Calu3 (cell line): ENCODE data around the gene MEIS3. TPM values are rescaled to one million over a fixed set of nuclear protein-coding genes. Genes with fewer than 3 reads are reported as not detected.
"Not testable (repeated sequence)": the region's sequence is repeated elsewhere in the genome, so short reads cannot be mapped to it uniquely, and the experiment has no call there.

Experiments used
- BruUV-seq: library from RNA; stranded (reverse); fragments of 400-500 nt; replicated peaks from 2 replicates; lab custom pipeline; 2021; lab: Mats Ljungman, UMichigan
- CTCF ChIA-PET: fragments of 300-600 bp; sonication (Branson Sonifier 250); formaldehyde crosslinking; loops from one replicate; lab custom pipeline; 2022; ENCODE audit warnings: antibody characterized with exemption; lab: Charles Lee
- DNase-seq: peaks from one replicate; pipeline ENCODE4 v3.0.0; 2022
- H3K27ac Mint-ChIP-seq: one replicate; pipeline ENCODE4 v1.8.0; 2022; ENCODE audit warnings: mixed read lengths; ENCODE audit not compliant: unreplicated experiment
- H3K27me3 Mint-ChIP-seq: one replicate; pipeline ENCODE4 v1.8.0; 2022; ENCODE audit warnings: mixed read lengths; ENCODE audit not compliant: unreplicated experiment
- H3K36me3 Mint-ChIP-seq: one replicate; pipeline ENCODE4 v1.8.0; 2022; ENCODE audit warnings: mild to moderate bottlenecking, moderate library complexity, mixed read lengths; ENCODE audit not compliant: insufficient read depth, unreplicated experiment
- H3K4me1 Mint-ChIP-seq: one replicate; pipeline ENCODE4 v1.8.0; 2022; ENCODE audit warnings: mild to moderate bottlenecking, low read depth, mixed read lengths; ENCODE audit not compliant: unreplicated experiment
- H3K4me3 Mint-ChIP-seq: one replicate; pipeline ENCODE4 v1.8.0; 2022; ENCODE audit warnings: mild to moderate bottlenecking, low read depth, moderate library complexity, mixed read lengths; ENCODE audit not compliant: unreplicated experiment
- H3K9me3 Mint-ChIP-seq: one replicate; pipeline ENCODE4 v1.8.0; 2022; ENCODE audit warnings: low read depth, mixed read lengths; ENCODE audit not compliant: unreplicated experiment
- intact Hi-C: fragments of 100-400 bp; cut with micrococcal nuclease; formaldehyde crosslinking; loops from one replicate; pipeline ENCODE4 v1.10.0; 2022; ENCODE audit not compliant: unreplicated experiment
- total RNA-seq: library from RNA; stranded (reverse); gene quantifications from 2 replicates; pipeline ENCODE4 v1.2.3, GENCODE V29; 2022
- TF ChIP-seq, protein P1 (sequence below): fragments of 200-600 bp; IDR thresholded peaks from one replicate; pipeline ENCODE4 v1.8.0; 2022; ENCODE audit warnings: antibody characterized with exemption; ENCODE audit not compliant: unreplicated experiment

Gene MEIS3
- total RNA-seq, 1 experiment from 2014 or later, result 0.87 TPM

DNA sequence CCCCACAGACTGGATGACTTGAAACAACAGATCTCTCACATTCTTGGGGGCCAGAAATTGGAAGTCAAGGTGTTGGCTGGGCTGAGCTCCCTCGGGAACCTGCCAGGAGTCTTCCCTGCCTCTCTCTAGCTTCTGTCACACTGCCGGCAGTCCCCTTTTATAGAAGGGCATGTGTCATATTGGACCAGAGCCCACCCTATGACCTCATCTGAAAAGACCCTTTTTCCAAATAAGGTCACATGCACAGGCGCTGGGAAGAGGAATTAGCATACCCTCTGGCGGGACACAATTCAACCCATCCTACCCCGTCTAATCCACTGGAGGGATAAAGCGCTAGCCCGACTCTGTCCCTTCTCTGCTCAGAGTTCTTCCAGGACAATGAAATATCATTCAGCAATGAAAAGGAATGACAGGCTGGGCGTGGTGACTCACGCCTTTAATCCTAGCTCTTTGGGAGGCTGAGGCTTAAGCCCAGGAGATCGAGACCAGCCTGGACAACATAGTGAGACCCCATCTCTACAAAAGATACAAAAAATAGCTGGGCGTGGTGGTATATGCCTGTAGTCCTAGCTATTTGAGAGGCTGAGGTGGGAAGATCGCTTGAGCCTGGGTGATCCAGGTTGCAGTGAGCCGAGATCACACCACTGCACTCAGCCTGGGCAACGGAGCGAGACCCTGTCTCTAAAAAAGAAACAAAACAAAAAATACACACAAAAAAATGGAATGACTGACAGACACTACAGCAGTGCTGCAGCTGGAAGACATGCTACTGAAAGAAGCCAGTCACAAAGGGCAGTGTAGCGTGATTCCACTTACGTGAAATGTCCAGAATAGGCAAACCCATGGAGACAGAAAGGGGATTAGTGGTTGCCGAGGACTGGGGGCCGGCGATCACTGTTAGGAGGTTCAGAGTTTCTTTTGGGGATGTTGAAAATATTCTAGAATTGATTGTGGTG, 28.5 kb downstream of the MEIS3 start:
- Mint-ChIP-seq H3K36me3 (peaks cover 5% of the 10 kb centered on the region), H3K4me3 (no peak overlapping the region), H3K27ac (no peak overlapping the region), H3K27me3 (peaks cover 60% of the 10 kb centered on the region), H3K9me3 (no peaks in the 10 kb centered on the region), H3K4me1 (no peaks in the 10 kb centered on the region)
- no TSS peak for BruUV-seq
- intact Hi-C loops, result loop anchor here (5.0 kb wide), 1 partner anchor 94 kb away; no protein-coding TSS in a partner anchor
- TF ChIP-seq, protein P1, sequence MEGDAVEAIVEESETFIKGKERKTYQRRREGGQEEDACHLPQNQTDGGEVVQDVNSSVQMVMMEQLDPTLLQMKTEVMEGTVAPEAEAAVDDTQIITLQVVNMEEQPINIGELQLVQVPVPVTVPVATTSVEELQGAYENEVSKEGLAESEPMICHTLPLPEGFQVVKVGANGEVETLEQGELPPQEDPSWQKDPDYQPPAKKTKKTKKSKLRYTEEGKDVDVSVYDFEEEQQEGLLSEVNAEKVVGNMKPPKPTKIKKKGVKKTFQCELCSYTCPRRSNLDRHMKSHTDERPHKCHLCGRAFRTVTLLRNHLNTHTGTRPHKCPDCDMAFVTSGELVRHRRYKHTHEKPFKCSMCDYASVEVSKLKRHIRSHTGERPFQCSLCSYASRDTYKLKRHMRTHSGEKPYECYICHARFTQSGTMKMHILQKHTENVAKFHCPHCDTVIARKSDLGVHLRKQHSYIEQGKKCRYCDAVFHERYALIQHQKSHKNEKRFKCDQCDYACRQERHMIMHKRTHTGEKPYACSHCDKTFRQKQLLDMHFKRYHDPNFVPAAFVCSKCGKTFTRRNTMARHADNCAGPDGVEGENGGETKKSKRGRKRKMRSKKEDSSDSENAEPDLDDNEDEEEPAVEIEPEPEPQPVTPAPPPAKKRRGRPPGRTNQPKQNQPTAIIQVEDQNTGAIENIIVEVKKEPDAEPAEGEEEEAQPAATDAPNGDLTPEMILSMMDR, result no peak
- DNase-seq, result no peak
- CTCF ChIA-PET, result interaction anchor here (0.5 to 1.6 kb wide), 9 partner anchors 37 to 378 kb away, joined by 3 to 10 read pairs (median 4); partner anchors contain the start of genes C5AR1 and DHX34

DNA sequence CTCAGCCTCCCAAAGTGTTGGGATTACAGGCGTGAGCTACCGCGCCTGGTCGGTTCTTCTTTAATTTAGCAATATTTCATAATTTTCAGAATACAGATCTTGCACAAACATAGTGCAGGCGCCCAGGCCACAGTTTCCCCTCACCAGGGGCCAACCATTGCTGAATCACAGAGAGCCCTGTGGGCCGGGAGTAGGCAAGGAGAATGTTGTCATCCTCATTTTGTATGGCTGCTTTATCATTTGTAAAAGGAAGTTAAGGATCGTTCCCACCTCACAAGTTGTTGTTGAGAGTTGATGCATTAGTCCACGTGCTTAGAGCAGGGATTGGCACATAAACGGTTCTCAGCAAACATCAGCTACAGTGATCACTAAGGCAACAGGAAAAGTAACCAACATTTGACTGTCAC, 30.2 kb downstream of the MEIS3 start:
- Mint-ChIP-seq H3K27ac (no peak overlapping the region), H3K9me3 (no peaks in the 10 kb centered on the region), H3K4me1 (no peaks in the 10 kb centered on the region), H3K27me3 (peaks cover 53% of the 10 kb centered on the region), H3K36me3 (peaks cover 13% of the 10 kb centered on the region), H3K4me3 (no peak overlapping the region)
- no peak for DNase-seq
- no TSS peak for BruUV-seq
- CTCF ChIA-PET, result interaction anchor here (0.6 to 1.0 kb wide), 2 partner anchors 44 to 84 kb away, joined by 4 read pairs; no protein-coding TSS in a partner anchor
- TF ChIP-seq, protein P1, result no peak
- intact Hi-C loops, result no loop called here

DNA sequence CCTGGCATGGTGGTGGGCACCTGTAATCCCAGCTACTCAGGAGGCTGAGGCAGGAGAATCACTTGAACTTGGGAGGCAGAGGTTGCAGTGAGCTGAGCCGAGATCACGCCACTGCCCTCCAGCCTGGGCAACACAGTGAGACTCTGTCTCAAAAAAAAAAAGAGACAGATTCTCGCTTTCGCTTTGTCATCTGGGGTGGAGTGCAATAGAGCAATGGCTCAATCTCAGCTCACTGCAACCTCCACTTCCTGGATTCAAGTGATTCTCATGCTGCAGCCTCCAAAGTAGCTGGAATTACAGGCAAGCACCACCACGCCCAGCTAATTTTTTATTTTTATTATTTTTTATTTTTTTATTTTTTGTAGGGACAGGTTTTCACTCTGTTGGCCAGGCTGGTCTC, 30.6 kb downstream of the MEIS3 start:
- DNase-seq, H3K4me3 Mint-ChIP-seq, H3K9me3 Mint-ChIP-seq, H3K4me1 Mint-ChIP-seq, intact Hi-C loops, H3K27ac Mint-ChIP-seq, BruUV-seq: not testable (repeated sequence)
- H3K27me3 Mint-ChIP-seq, result peaks cover 49% of the 10 kb centered on the region
- peaks cover 16% of the 10 kb centered on the region for H3K36me3 Mint-ChIP-seq
- CTCF ChIA-PET, result interaction anchor here (0.6 to 1.0 kb wide), 2 partner anchors 84 to 125 kb away, joined by 3 to 4 read pairs; no protein-coding TSS in a partner anchor

DNA sequence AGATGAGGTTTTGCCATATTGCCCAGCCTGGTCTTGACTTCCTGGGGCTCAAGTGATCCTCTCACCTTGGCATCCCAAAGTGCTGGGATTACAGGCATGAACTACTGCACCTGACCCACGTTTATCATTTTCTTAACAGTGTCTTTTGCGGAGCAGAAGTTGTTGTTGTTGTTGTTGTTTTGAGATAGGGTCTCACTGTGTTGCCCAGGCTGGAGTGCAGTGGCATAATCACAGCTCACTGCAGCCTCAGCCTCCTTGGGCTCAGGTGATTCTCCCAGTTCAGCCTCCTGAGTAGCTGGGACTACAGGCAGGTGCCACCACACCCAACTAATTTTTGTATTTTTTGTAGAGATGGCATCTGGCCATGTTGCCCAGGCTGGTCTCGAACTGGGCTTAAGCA, 31.7 kb downstream of the MEIS3 start:
- H3K27ac Mint-ChIP-seq, H3K4me1 Mint-ChIP-seq, H3K4me3 Mint-ChIP-seq, H3K9me3 Mint-ChIP-seq, DNase-seq, intact Hi-C loops, CTCF ChIA-PET, BruUV-seq: not testable (repeated sequence)
- H3K27me3 Mint-ChIP-seq, result peaks cover 38% of the 10 kb centered on the region
- peaks cover 27% of the 10 kb centered on the region for H3K36me3 Mint-ChIP-seq

DNA sequence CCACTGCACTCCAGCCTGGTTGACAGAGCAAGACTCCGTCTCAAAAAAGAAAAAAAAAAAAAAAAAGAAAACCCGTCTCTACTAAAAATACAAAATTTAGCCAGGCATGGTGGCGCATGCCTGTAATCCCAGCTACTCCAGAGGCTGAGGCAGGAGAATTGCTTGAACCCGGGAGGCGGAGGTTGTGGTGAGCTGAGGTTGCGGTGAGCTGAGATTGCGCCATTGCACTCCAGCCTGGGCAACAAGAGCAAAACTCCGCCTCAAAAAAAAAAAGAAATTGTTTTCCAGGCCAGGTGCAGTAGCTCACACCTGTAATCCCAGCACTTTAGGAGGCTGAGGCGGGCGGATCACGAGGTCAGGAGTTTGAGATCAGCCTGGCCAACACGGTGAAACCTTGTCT, 32.7 kb downstream of the MEIS3 start:
- H3K27ac Mint-ChIP-seq, H3K9me3 Mint-ChIP-seq, H3K4me3 Mint-ChIP-seq, H3K4me1 Mint-ChIP-seq, intact Hi-C loops, BruUV-seq, DNase-seq: not testable (repeated sequence)
- peaks cover 35% of the 10 kb centered on the region for H3K36me3 Mint-ChIP-seq
- CTCF ChIA-PET, result interaction anchor here (0.7 kb wide), 1 partner anchor 290 kb away, joined by 8 read pairs; no protein-coding TSS in a partner anchor
- peaks cover 35% of the 10 kb centered on the region for H3K27me3 Mint-ChIP-seq

DNA sequence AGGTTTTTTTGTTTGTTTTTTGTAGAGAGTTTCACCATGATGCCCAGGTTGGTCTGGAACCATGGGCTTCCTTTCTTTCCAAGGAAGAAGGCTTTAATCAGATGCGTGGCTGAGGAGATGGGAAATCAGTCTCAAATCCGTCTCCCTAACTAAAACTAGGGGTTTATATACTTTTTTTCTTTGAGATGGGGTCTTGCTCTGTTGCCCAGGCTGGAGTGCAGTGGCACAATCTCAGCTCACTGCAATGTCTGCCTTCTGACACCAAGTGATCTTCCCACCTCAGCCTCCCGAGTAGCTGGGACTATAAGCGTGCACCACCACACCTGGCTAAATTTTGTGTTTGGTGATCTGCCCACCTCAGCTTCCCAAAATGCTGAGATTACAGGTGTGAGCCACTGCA, 34.8 kb downstream of the MEIS3 start:
- DNase-seq, intact Hi-C loops, H3K4me1 Mint-ChIP-seq, H3K4me3 Mint-ChIP-seq, BruUV-seq, H3K9me3 Mint-ChIP-seq, H3K27ac Mint-ChIP-seq, CTCF ChIA-PET: not testable (repeated sequence)
- H3K27me3 Mint-ChIP-seq, result peaks cover 19% of the 10 kb centered on the region
- peaks cover 51% of the 10 kb centered on the region for H3K36me3 Mint-ChIP-seq

DNA sequence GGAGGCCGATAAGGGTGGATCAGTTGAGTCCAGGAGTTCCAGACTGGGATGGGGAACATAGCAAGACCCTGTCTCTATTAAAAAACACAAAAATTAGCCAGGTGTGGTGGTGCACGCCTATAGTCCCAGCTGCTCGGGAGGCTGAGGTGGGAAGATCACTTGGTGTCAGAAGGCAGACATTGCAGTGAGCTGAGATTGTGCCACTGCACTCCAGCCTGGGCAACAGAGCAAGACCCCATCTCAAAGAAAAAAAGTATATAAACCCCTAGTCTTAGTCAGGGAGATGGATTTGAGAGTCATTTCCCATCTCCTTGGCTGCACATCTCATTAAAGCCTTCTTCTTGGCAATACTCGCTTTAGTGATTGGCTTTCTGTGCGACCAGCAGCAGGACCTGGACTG, 35.4 kb downstream of the MEIS3 start:
- peaks cover 15% of the 10 kb centered on the region for H3K27me3 Mint-ChIP-seq
- H3K36me3 Mint-ChIP-seq, result peaks cover 56% of the 10 kb centered on the region
- H3K4me1 Mint-ChIP-seq, H3K9me3 Mint-ChIP-seq, BruUV-seq, DNase-seq, intact Hi-C loops, H3K4me3 Mint-ChIP-seq: not testable (repeated sequence)
- H3K27ac Mint-ChIP-seq, result peak overlapping the region; percentile 15
- CTCF ChIA-PET, result interaction anchor here (0.7 kb wide), 1 partner anchor 90 kb away, joined by 5 read pairs; no protein-coding TSS in a partner anchor
